GM21381 (cell line): Measurements from ENCODE around the gene PTK7.
"Not testable (repeated sequence)": the region's sequence is repeated elsewhere in the genome, so short reads cannot be mapped to it uniquely, and the experiment has no call there.

Experiments
- ATAC-seq: cut with Tn5 transposase; IDR thresholded peaks from one replicate; pipeline ENCODE4 v1.9.1; 2021; ENCODE audit warnings: mild to moderate bottlenecking, moderate library complexity; ENCODE audit not compliant: unreplicated experiment

Gene PTK7

GRCh38 chr6:43054206-43054943 is 21.7 kb upstream of the PTK7 start:
- ATAC-seq = no peak

DNA sequence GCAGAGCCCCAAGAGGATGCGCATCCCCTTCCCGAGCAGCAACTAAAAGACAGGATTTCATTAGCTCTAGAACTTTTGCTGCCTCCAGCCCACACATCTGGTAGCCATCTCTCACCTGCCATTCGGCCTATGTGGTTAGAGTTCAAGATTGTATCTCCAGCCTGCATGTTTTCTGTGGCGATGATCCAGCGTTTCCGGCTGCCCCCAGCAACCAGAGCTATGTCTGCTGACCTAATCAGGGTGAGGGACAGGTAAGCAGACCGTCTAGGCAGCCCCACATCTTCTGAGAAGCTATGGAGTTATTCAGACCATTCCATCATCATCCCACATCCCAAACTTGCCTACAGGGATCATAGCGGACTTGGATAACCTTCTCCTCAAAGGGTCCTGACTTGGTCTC is 20.1 kb upstream of the PTK7 start:
- no peak for ATAC-seq

GRCh38 chr6:43058531-43058930 is 17.6 kb upstream of the PTK7 start:
- ATAC-seq = no peak

DNA sequence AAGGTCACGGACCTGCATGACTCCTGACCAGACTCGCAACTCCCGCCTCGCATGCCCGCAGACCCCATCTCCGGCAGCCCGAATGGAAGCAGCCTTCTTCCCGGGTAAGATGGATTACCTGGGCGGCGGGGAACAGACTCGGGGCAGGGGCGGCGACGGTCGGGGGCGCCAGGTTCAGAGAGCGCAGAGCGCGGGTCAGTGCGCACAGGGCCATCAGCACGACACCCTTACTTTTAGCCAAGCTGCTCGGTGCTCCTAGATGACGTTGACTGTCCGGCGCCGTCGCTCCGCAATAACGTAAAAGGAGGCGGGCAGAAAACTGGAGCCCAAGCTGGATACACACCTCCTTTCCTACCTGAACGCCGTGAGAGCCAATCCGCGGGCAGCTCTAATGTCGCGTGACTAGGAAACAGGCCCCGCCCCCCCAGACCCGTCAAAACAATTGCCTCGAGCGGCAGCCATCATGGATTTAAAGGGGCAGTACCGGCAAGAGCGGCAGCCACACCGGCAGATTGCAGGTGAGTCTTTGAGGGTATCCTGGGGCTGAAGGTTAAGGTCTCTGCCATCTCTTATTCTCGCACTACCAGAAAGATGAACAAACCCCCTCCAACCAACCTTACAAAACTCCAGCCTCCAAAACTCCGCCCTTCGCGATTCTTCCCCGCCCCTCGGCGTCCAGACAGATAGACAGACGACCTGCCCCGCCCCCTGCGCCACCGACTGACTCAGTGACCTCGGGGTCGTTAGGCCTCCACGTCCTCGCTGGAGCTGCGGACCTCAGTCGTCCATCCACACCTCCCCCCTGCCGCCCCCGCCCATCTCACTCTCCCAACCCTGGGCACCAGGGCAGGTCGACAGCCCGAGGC is 16.7 kb upstream of the PTK7 start, which contains the start of the genes KLC4 and MRPL2:
KLC4 (plus strand) TSS at position 464 of the 866 bp plus-strand sequence. CDS start 1,705 bp downstream, outside the sequence.
MRPL2 (minus strand) TSS at position 267 of the 866 bp plus-strand sequence; CDS start at position 214, 53 bp downstream.
- ATAC-seq = peak; percentile 85

DNA sequence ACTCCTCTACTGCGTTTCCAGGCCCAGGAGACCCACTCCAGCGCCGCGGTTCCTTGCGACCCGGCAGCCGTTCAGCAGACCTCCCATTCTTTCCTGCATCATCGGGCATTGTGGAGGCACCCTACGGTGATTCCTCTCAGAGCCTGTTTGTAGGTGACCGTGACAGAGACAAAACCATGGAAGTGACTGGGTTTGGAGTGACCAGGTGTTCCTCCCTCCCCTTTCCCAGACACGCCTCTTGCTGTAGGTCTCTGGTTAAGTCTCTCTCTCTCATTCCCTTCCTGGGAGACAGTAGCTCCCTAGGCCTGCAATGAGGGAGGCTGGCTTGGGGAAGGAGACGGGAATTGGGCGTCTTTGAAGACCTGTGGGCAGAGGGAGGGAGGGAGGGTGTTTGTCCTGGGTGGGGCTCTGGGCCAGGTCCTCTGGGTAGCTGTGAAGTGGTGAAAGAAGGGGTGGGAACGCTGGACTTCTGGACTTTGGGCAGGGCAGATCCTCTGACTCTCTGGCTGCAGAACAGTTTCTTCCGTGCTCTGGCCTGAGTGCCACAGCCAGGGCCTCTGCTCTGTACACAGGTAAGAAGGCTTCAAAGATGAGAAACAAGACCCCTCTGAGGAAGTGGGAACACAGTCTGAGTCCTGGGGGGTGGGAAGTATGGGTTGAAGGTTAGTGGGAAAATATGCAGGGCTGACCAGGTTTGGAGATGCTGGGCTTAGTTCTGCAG is 15.9 kb upstream of the PTK7 start:
- ATAC-seq = no peak

GRCh38 chr6:43060755-43061633 is 15.1 kb upstream of the PTK7 start:
- ATAC-seq = no peak

DNA sequence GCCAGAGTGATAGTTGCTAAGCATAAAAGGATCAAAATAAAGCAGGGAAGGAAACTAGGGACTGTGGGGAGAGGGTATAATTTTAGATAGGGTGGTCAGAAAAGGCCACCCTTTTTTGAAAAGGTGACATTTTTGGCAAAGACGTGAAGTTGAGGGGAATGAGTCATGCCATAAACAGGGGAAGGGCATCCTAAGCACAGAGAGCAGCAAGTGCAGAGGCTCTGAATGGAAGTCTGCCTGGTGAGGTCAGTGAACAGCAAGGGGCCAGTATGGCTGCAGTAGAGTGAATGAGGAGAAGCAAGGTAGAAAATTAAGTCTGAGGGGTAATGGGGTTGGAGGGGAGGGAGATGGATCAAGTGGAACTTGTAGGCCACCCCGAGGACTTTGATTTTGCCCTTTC is 14.3 kb upstream of the PTK7 start:
- no peak for ATAC-seq

DNA sequence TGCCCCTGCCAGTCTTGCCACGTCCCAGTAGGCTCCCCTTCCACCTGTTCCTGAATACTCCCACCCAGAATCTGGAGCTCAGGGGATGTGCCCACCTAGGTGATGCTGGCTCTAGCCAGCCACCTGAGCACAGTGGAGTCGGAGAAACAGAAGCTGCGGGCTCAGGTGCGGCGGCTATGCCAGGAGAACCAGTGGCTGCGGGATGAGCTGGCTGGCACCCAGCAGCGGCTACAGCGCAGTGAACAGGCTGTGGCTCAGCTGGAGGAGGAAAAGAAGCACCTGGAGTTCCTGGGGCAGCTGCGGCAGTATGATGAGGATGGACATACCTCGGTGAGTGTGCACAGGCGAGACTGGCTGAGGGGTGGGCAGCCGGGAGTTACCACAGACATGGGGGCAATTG is 13.3 kb upstream of the PTK7 start:
- ATAC-seq = no peak

DNA sequence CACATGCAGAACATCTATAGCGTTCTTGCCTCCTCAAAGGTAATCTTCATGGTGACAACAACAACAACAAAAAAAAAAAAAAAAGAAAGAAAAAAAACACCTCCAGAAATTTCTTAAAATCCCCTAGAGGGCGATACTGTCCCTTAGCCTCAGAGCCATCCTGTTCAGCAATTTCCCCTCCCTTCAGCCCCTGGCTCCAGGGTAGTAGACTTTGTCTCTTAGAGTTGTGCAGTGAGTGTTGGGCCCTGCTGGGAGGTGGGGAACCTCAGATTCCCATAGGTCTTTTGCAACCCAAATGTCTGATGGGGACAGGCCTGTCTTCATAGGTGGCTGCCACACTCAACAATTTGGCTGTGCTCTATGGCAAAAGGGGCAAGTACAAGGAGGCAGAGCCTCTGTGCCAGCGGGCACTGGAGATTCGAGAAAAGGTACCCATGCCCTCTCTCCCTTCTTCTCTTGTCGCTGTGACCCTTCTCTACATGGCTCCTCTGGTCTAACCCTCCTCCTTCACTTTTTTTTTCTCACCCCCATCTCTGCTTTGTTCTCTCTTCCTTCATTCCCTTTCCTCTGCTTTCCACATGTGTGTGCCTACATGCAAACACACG is 6.0 kb upstream of the PTK7 start:
- ATAC-seq = no peak

- ATAC-seq = no peak
Observed at GRCh38 chr6:43074847-43075669, 1.1 kb upstream of the PTK7 start.

DNA sequence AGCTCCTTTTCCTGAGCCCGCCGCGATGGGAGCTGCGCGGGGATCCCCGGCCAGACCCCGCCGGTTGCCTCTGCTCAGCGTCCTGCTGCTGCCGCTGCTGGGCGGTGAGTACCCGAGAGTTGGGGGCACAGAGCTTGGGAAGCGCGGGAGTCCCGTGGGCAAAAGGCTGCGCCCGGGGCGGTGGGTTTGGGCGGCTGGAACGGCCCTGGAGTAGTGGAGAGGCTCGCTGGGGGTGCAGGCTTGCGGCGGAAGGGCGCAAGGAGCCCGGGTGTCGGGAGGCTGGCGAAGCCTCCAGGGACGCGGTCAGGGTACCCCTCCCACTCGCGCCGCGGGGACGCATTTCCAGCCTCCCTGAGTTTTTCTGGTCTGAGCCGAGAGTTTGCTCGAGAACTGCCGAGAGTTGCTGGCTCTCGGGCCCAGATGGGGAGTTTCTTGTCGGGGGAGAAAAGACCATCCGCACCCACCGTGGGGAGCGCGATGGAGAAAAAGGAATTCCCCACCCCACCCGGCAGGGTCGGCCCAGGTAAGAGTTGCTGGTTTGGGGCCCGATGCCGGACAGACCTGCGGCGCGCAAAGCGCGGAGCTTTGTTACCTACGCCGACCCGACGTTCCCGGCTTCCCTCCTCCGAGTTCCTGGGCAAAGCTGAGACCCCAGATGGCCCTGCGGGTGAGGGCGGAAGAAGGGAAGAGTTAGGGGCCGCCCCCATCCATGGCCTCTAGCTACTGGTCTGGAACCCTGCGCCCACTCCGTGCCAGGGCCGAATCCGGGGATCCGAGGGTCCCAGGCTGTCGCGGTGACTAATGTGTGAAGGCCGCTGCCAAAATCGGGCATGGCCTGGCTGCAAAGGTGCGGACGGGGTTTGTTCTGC is 584 bp downstream of the PTK7 start:
- ATAC-seq = no peak

- no peak for ATAC-seq
Observed at GRCh38 chr6:43077333-43077809, 1.3 kb downstream of the PTK7 start.

GRCh38 chr6:43077981-43078511 is 1.9 kb downstream of the PTK7 start:
- no peak for ATAC-seq

- no peak for ATAC-seq
Observed at GRCh38 chr6:43078691-43079090, 2.6 kb downstream of the PTK7 start.

DNA sequence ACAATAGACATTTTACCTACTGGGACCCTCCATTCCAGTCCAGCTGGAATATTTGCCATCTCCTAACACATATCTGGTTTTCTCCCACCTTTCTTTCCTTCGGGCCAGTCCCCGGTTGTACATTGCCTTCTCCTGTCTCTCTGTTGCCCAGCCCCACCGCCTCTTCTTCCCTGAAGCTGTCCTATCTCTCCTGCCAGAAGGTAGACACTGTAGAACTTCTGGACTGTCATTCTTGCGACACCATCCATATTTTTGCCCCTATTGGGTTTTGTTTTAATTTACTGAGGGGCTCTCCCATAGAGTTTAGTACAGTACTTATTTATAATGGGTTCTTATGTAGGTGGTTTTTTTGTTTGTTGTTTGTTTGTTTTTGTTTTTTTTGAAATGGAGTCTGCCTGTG is 4.9 kb downstream of the PTK7 start:
- ATAC-seq = no peak

DNA sequence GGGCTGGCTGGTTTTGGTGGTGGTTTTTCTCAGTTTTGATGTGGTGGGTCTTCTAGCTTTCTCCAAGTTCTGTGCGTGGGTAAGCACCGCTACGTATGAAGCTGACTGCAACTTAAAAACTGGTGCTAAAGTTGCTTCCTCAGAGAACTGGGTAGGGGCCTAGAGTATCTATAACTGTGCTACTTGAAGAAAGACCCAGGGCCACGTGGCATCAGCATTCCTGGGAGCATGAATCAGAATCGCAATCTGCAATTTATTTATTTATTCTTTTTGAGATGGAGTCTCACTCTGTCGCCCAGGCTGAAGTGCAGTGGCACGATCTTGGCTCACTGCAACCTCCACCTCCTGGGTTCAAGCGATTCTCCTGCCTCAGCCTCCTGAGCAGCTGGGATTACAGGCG is 5.8 kb downstream of the PTK7 start:
- not testable (repeated sequence) for ATAC-seq

DNA sequence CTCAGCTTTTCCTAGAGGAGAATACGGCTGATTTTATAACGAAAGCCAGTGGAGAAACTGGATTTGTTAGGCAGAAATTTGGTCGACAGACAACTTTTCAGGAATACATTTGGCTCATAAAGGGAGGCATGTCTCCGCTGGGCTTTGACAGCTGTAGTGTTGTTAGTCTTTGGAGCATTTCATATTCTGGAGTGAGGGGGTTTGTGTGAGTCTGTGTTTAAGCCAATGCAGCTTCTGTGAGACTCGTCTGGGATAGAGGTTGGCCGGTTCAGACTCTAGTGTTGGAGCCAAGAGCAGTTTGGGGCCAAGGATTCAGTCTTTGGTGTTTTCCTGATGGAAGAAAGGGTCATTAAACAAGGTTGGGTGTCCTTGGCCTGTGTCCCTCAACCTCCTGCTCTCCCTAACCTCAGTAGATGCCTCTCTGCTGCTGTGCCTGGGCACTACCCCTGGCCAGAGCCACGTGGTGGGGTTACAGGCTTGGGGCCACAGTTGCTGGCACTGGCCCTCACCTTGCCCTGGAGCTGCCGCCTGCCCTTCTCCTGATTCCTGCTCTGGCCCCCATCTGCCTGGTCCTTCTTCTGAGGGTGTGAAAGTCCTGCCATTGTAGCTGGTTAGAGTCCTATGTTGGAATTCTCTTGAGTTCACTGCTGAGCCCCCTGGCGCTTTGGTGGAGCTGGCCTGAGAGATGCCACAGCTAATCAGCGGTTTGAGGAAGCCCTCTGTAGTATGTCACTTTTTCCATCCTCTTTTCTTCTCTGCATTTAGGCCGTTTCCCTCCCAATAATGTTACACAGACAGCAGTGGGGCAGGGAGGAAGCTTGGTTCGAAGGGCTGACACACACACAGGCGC is 6.9 kb downstream of the PTK7 start:
- ATAC-seq = no peak
